KMS-11 (cell line): Measurements from ENCODE around the gene LAPTM4A.

Experiments used
- H2AFZ ChIP-seq: fragments of 200-600 bp; sonication (generic); 2 replicates; pipeline ENCODE4 v1.6.1; 2016; ENCODE audit warnings: antibody characterized with exemption, mixed run types, low read depth
- H3K27ac ChIP-seq: fragments of 200-600 bp; sonication (generic); 2 replicates; pipeline ENCODE4 v1.6.1; 2016; ENCODE audit warnings: mild to moderate bottlenecking, mixed run types
- H3K27me3 ChIP-seq: fragments of 200-600 bp; sonication (generic); 2 replicates; pipeline ENCODE4 v1.6.1; 2017; ENCODE audit warnings: mild to moderate bottlenecking, low read depth, mixed run types, moderate library complexity; ENCODE audit not compliant: insufficient read depth
- H3K36me3 ChIP-seq: fragments of 200-600 bp; sonication (generic); 2 replicates; pipeline ENCODE4 v1.6.1; 2017; ENCODE audit warnings: mild to moderate bottlenecking, mixed run types; ENCODE audit not compliant: insufficient read depth
- H3K4me1 ChIP-seq: fragments of 200-600 bp; sonication (generic); 2 replicates; pipeline ENCODE4 v1.6.1; 2016; ENCODE audit warnings: mild to moderate bottlenecking, low read depth, mixed run types; ENCODE audit not compliant: poor library complexity, severe bottlenecking
- H3K4me2 ChIP-seq: fragments of 200-600 bp; sonication (generic); 2 replicates; pipeline ENCODE4 v1.7.0; 2016; ENCODE audit warnings: mild to moderate bottlenecking, mixed run types
- H3K4me3 ChIP-seq: fragments of 200-600 bp; sonication (generic); IDR thresholded peaks from 2 replicates; pipeline ENCODE4 v1.6.1; 2017; ENCODE audit warnings: low read depth, low read length, mixed read lengths; ENCODE audit not compliant: insufficient read depth
- H3K79me2 ChIP-seq: fragments of 200-600 bp; sonication (generic); 2 replicates; pipeline ENCODE4 v1.6.1; 2016; ENCODE audit warnings: low read depth, mixed run types; ENCODE audit not compliant: insufficient read depth
- H3K9ac ChIP-seq: fragments of 200-600 bp; sonication (generic); 2 replicates; pipeline ENCODE4 v1.6.1; 2016; ENCODE audit warnings: mild to moderate bottlenecking, mixed run types
- H4K20me1 ChIP-seq: fragments of 200-600 bp; sonication (generic); 2 replicates; pipeline ENCODE4 v1.6.1; 2016; ENCODE audit warnings: mild to moderate bottlenecking, mixed run types; ENCODE audit not compliant: insufficient read depth
- TF ChIP-seq, protein P1 (sequence below): fragments of 200-600 bp; sonication (generic); conservative IDR thresholded peaks from 2 replicates; pipeline ENCODE4 v1.6.1; 2017; ENCODE audit warnings: low read depth, mild to moderate bottlenecking, antibody characterized with exemption, low read length, moderate library complexity, mixed read lengths

Gene LAPTM4A

DNA sequence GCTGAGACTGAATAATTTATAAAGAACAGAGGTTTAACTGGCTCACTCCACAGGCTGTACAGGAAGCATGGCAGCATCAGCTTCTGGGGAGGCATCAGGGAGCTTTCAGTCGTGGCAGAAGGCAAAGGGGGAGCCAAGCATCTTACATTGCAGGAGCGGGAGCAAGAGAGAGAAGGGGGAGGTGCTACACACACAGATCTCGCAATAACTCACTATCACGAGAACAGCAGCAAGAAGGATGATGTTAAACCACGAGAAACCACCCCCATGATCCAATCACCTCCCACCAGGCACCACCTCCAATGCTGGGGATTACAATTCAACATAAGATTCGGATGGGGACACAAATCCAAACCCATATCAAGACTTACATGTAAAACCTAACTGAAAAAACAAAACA lies 21.2 kb downstream of the LAPTM4A start:
- no peak overlapping the region for H3K4me3 ChIP-seq
- TF ChIP-seq, protein P1, sequence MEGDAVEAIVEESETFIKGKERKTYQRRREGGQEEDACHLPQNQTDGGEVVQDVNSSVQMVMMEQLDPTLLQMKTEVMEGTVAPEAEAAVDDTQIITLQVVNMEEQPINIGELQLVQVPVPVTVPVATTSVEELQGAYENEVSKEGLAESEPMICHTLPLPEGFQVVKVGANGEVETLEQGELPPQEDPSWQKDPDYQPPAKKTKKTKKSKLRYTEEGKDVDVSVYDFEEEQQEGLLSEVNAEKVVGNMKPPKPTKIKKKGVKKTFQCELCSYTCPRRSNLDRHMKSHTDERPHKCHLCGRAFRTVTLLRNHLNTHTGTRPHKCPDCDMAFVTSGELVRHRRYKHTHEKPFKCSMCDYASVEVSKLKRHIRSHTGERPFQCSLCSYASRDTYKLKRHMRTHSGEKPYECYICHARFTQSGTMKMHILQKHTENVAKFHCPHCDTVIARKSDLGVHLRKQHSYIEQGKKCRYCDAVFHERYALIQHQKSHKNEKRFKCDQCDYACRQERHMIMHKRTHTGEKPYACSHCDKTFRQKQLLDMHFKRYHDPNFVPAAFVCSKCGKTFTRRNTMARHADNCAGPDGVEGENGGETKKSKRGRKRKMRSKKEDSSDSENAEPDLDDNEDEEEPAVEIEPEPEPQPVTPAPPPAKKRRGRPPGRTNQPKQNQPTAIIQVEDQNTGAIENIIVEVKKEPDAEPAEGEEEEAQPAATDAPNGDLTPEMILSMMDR = no peak
- no peaks in the 10 kb centered on the region for H4K20me1 ChIP-seq
- no peak overlapping the region for H3K4me2 ChIP-seq
- H3K27me3 ChIP-seq = no peaks in the 10 kb centered on the region
- H3K27ac ChIP-seq = no peak overlapping the region
- no peak overlapping the region for H3K9ac ChIP-seq
- H2AFZ ChIP-seq = no peak overlapping the region
- H3K79me2 ChIP-seq = no peaks in the 10 kb centered on the region
- peaks cover 12% of the 10 kb centered on the region; the same call in 1 of the 2 replicates for H3K36me3 ChIP-seq
- H3K4me1 ChIP-seq = no peaks in the 10 kb centered on the region

DNA sequence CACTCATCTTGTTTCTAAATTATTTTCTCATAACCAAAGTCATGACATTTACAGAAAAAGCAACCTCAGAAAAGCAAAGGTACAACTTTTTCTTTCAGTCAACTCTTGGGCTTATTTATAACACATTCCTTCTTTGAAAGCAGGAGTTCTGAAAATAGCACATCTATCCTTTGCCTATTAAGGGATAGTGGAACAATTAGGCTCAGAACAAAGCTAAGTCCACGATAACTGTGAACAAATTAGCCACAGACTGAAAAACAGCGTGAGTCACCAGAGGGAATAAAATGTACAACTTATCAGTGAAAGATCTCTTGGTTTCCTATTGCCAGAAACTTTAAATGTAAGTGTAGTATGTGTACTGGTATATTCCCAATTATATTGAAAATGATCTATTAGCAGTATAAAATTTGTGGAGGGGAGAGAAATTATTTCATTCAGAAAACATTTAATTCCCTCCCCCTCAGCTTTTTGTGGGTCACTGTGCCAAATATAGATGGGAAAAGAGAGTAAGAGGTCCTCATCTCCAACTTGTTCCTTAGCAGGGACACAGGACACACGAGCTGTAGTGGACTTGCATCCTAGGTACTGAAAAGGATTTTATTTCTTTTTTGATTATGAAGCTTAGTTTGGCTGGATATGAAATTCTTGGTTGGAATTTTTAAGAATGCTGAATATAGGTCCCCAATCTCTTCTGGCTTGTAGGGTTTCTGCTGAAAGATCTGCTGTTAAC lies 23.6 kb downstream of the LAPTM4A start:
- no peaks in the 10 kb centered on the region for H3K4me1 ChIP-seq
- peaks cover 2% of the 10 kb centered on the region; the same call in 1 of the 2 replicates for H3K36me3 ChIP-seq
- H2AFZ ChIP-seq = no peak overlapping the region
- H3K27ac ChIP-seq = no peak overlapping the region
- H3K4me2 ChIP-seq = no peak overlapping the region
- H3K27me3 ChIP-seq = no peaks in the 10 kb centered on the region
- no peak overlapping the region for H3K9ac ChIP-seq
- no peaks in the 10 kb centered on the region for H4K20me1 ChIP-seq
- TF ChIP-seq, protein P1 = no peak
- no peaks in the 10 kb centered on the region for H3K79me2 ChIP-seq
- no peak overlapping the region for H3K4me3 ChIP-seq

DNA sequence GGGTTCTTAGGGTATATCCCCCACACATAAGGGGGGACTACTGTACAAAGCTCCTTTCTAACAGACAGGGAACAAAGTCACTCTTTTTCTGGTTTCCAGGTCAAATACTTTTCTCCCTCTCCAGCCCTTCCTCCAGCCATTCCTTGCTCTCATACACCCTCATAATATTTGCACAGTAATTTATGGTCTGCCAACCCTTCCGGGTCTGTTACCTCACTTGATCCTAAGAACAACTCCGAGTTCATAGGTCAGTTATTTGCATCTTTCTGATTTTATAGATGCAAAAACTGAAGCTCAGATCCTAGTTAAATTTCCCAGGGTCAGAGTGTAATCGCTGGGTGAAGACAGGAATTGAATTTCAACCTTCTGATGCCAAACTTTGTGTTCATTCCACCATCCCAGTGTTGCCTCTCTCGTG lies 24.2 kb downstream of the LAPTM4A start:
- Histone ChIP-seq H3K4me3 (no peak overlapping the region), H4K20me1 (no peaks in the 10 kb centered on the region), H3K27ac (no peak overlapping the region), H3K4me2 (no peak overlapping the region), H2AFZ (no peak overlapping the region), H3K79me2 (no peaks in the 10 kb centered on the region), H3K9ac (no peak overlapping the region), H3K36me3 (no peaks in the 10 kb centered on the region), H3K27me3 (no peaks in the 10 kb centered on the region), H3K4me1 (no peaks in the 10 kb centered on the region)
- TF ChIP-seq, protein P1 = no peak

DNA sequence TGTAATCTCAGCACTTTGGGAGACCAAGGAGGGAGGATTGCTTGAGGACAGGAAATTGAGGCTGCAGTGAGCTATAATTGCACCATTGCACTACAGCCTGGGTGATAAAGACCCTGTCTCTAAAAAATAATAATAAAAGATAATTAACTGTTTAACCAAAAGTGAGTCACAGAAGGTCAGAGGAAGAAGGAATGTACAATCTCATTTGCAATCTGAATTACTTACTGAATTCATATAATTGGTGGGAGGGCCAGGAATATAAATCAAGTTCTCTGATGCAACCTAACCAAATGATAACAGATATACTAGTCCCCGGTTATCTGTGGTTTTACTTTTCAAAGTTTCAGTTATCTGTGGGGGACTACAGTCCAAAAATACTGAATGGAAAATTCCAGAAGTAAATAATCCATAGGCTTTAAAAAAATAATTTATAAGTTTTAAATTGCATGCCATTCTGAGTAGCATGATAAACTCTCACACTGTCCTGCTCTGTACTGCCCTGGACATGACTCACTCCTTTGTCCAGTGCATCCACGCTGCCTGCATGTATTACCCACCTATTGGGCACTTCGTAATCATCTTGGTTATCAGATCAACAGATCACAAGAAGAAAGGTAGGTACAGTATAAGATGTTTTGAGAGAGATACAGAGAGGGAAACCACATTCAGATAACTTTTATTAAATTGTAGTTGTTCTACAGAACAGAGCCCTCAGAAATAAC lies 26.2 kb downstream of the LAPTM4A start:
- H3K4me1 ChIP-seq = no peaks in the 10 kb centered on the region
- H3K4me2 ChIP-seq = no peak overlapping the region
- no peaks in the 10 kb centered on the region for H3K79me2 ChIP-seq
- no peak overlapping the region for H2AFZ ChIP-seq
- TF ChIP-seq, protein P1 = no peak
- no peak overlapping the region for H3K9ac ChIP-seq
- H3K4me3 ChIP-seq = no peak overlapping the region
- H3K27me3 ChIP-seq = no peaks in the 10 kb centered on the region
- no peak overlapping the region for H3K27ac ChIP-seq
- no peaks in the 10 kb centered on the region for H3K36me3 ChIP-seq
- H4K20me1 ChIP-seq = no peaks in the 10 kb centered on the region
